Panc1 (cell line): Measurements from ENCODE around the gene RNU6-7. TPM values are rescaled to one million over a fixed set of nuclear protein-coding genes. Genes with fewer than 3 reads are reported as not detected.
A peak's percentile ranks its signal among the peaks of the same experiment; 100 is the strongest.

ENCODE experiments used
- ATAC-seq: fragments of 200-7000 bp; cut with Tn5 transposase; 2 replicates; pipeline ENCODE4 v1.9.1; 2020; ENCODE audit warnings: mild to moderate bottlenecking, moderate library complexity
- Bru-seq: library from RNA; stranded (reverse); fragments of 400-500 nt; gene quantifications from one replicate; lab custom pipeline; 2021; lab: Mats Ljungman, UMichigan
- BruChase-seq, 2 experiments: library from RNA; stranded (reverse); fragments of 400-500 nt; gene quantifications; one replicate each; lab custom pipeline; 2021; lab: Mats Ljungman, UMichigan
- BruUV-seq: library from RNA; stranded (reverse); fragments of 400-500 nt; replicated peaks from 2 replicates; lab custom pipeline; 2021; lab: Mats Ljungman, UMichigan
- CTCF ChIA-PET: fragments of 300-600 bp; sonication (Branson Sonifier 250); formaldehyde crosslinking; loops from one replicate; lab custom pipeline; 2022; ENCODE audit warnings: antibody characterized with exemption; lab: Charles Lee
- POLR2A ChIA-PET: fragments of 300-600 bp; sonication (Branson Sonifier 250); formaldehyde crosslinking; loops from one replicate; lab custom pipeline; 2022; ENCODE audit warnings: antibody characterized with exemption; lab: Charles Lee
- DNase-seq: peaks from one replicate; pipeline ENCODE4 v3.0.0-alpha.2; 2010; ENCODE audit warnings: low read depth, low spot score
- H3K27ac ChIP-seq: 2 replicates; pipeline ENCODE4 v1.5.1; 2011; ENCODE audit warnings: mild to moderate bottlenecking, low read length, inconsistent platforms
- H3K27me3 ChIP-seq: fragments of 200-500 bp; sonication (Bioruptor generic); 2 replicates; pipeline ENCODE4 v1.6.0; 2014; ENCODE audit warnings: low read length, inconsistent platforms; ENCODE audit not compliant: control insufficient read depth, insufficient read depth
- H3K36me3 ChIP-seq: fragments of 200-500 bp; sonication (Bioruptor generic); 2 replicates; pipeline ENCODE4 v1.5.1; 2014; ENCODE audit warnings: inconsistent platforms, mild to moderate bottlenecking, low read length, moderate library complexity; ENCODE audit not compliant: control insufficient read depth, insufficient read depth
- H3K4me1 ChIP-seq: 2 replicates; pipeline ENCODE4 v1.5.1; 2011; ENCODE audit warnings: inconsistent platforms, mild to moderate bottlenecking, low read length, moderate library complexity; ENCODE audit not compliant: control insufficient read depth, insufficient read depth
- H3K4me3 ChIP-seq, 2 experiments: 2 replicates each; pipeline ENCODE4 v1.5.1; 2011 to 2012; ENCODE audit warnings: low read depth in 2 of 2, low read length in 2 of 2, mild to moderate bottlenecking in 2 of 2, inconsistent platforms in 1 of 2, moderate library complexity in 1 of 2
- H3K9me3 ChIP-seq: fragments of 200-500 bp; sonication (Bioruptor generic); 2 replicates; pipeline ENCODE4 v1.5.1; 2014; ENCODE audit warnings: low read depth, mild to moderate bottlenecking, inconsistent platforms, low read length, moderate library complexity; ENCODE audit not compliant: control insufficient read depth, insufficient read depth
- CTCF ChIP-seq: fragments of 450-650 bp; IDR thresholded peaks from 2 replicates; pipeline ENCODE4 v1.5.1; 2017; ENCODE audit warnings: mild to moderate bottlenecking
- POLR2AphosphoS5 ChIP-seq: IDR thresholded peaks from 2 replicates; pipeline ENCODE4 v1.6.1; 2012; ENCODE audit warnings: mild to moderate bottlenecking, low read depth, low read length, moderate library complexity
- REST ChIP-seq, 2 experiments: IDR thresholded peaks; 2 replicates each; pipeline ENCODE4 v1.6.1; 2011 to 2012; ENCODE audit warnings: low read depth in 2 of 2, control low read depth in 1 of 2, low read length in 1 of 2, mild to moderate bottlenecking in 1 of 2, moderate library complexity in 1 of 2; ENCODE audit not compliant: insufficient read depth in 1 of 2
- SIN3A ChIP-seq: IDR thresholded peaks from 2 replicates; pipeline ENCODE4 v1.6.1; 2012; ENCODE audit warnings: low read depth, mild to moderate bottlenecking, low read length, moderate library complexity, borderline replicate concordance; ENCODE audit not compliant: insufficient read depth
- TCF7L2 ChIP-seq: IDR thresholded peaks from 2 replicates; pipeline ENCODE4 v1.6.1; 2011; ENCODE audit warnings: mild to moderate bottlenecking, low read depth, low read length, inconsistent platforms
- in situ Hi-C: cut with HindIII; loops from 2 replicates; pipeline ENCODE4 v1.10.0; 2016; ENCODE audit warnings: low sequenced_read_pairs, low pct_unique_long_range_greater_than_20kb
- intact Hi-C: fragments of 100-400 bp; cut with micrococcal nuclease; formaldehyde crosslinking; loops from one replicate; pipeline ENCODE4 v1.10.0; 2022; ENCODE audit not compliant: unreplicated experiment
- long read RNA-seq: library from polyadenylated mRNA; unstranded; transcript quantifications from one replicate; pipeline ENCODE4 v2.0.0, GENCODE V29; 2021; ENCODE audit not compliant: unreplicated experiment
- polyA plus RNA-seq: library from polyadenylated mRNA; unstranded; fragments of >200 nt; gene quantifications from one replicate; pipeline ENCODE4 v1.2.1, GENCODE V29; 2012; ENCODE audit warnings: missing spikeins; ENCODE audit not compliant: insufficient read length
- total RNA-seq: library from RNA; stranded (reverse); gene quantifications from one replicate; pipeline ENCODE4 v1.2.1, GENCODE V29; 2021; ENCODE audit not compliant: unreplicated experiment

Gene RNU6-7
- total RNA-seq (not detected), Bru-seq, nascent RNA (not detected), BruChase-seq, experiment 1, labeled RNA remaining after a 2-hour chase (not detected), BruChase-seq, experiment 2, labeled RNA remaining after a 6-hour chase (not detected)
- polyA plus RNA-seq = not detected
- long read RNA-seq = 0 reads

GRCh38 chr14:32201816-32202490 is at the start of gene RNU6-7:
Gene RNU6-7, plus strand, starts transcription at chr14:32202045.
- H3K36me3 ChIP-seq = no peaks in the 10 kb centered on the region
- BruUV-seq = no TSS peak
- H3K9me3 ChIP-seq = no peaks in the 10 kb centered on the region
- no peaks in the 10 kb centered on the region; the same call in 1 of the 2 replicates for H3K27me3 ChIP-seq
- ChIA-PET POLR2A (no interaction called here), CTCF (no interaction called here)
- peak; percentile 20; the same call in 1 of the 2 replicates for ATAC-seq
- in situ Hi-C loops = no loop called here
- H3K27ac ChIP-seq = peak within 1 kb of the TSS; percentile 76
- peak; percentile 46 for DNase-seq
- H3K4me3 ChIP-seq = peak within 1 kb of the TSS; percentile 64 to 85
- TF ChIP-seq SIN3A = 0 out of 2 replicates have a peak, but pooled peaks have one; percentile 9
- no peak for TF ChIP-seq CTCF
- TF ChIP-seq REST (IDR thresholded peaks at IDR 0.05; ENCODE audit: insufficient read depth in 1 of 2, low read depth in 2 of 2, low read length in 1 of 2) = no peak
- TF ChIP-seq TCF7L2 = peak; percentile 9; the same call in 1 of the 2 replicates
- no peak for TF ChIP-seq POLR2AphosphoS5
- peaks cover 3% of the 10 kb centered on the region for H3K4me1 ChIP-seq
- intact Hi-C loops = loop anchor here (10.0 kb wide), 1 partner anchor 127 kb away; the partner anchor contains the start of gene ARHGAP5

- H3K9me3 ChIP-seq = no peaks in the 10 kb centered on the region
- intact Hi-C loops (no loop called here), in situ Hi-C loops (no loop called here)
- CTCF ChIA-PET = no interaction called here
- no TSS peak for BruUV-seq
- H3K27me3 ChIP-seq = no peaks in the 10 kb centered on the region
- H3K4me3 ChIP-seq = no peak overlapping the region
- POLR2A ChIA-PET = no interaction called here
- H3K27ac ChIP-seq = no peak overlapping the region
- no peak for DNase-seq
- TF ChIP-seq SIN3A (no peak), POLR2AphosphoS5 (no peak)
- H3K36me3 ChIP-seq = no peaks in the 10 kb centered on the region; the same call in 1 of the 2 replicates
- no peak for ATAC-seq
- H3K4me1 ChIP-seq = no peaks in the 10 kb centered on the region
These were observed 35.8 kb upstream of the RNU6-7 start for GRCh38 chr14:32166029-32166428.
